OCI-LY3 (cell line): ENCODE results near the gene ATG2A.

ENCODE experiments used
- CTCF ChIP-seq: fragments of 200-600, 300-600 bp; sonication (generic); IDR thresholded peaks from 2 replicates; pipeline ENCODE4 v1.5.1; 2014; ENCODE audit warnings: antibody characterized with exemption, low read length, low read depth
- EZH2phosphoT487 ChIP-seq: fragments of 200-600 bp; shearing (Covaris generic); IDR thresholded peaks from 2 replicates; pipeline ENCODE4 v1.6.1; 2018; ENCODE audit warnings: antibody characterized with exemption, mixed run types, low read depth

- TF ChIP-seq CTCF (no peak), EZH2phosphoT487 (no peak)
Measured at GRCh38 chr11:64859542-64860414, 57.2 kb downstream of the ATG2A start.
